A673 (cell line): ENCODE data around the gene ZNF503.

ENCODE experiments used
- EZH2 ChIP-seq: fragments of 200-600 bp; sonication (generic); IDR thresholded peaks from 2 replicates; pipeline ENCODE4 v1.6.1; 2017; ENCODE audit warnings: borderline replicate concordance, low read depth, mild to moderate bottlenecking, mixed read lengths, antibody characterized with exemption, low read length; ENCODE audit not compliant: poor library complexity, severe bottlenecking
- TF ChIP-seq, protein P1 (sequence below): fragments of 300-800, 200-600 bp; sonication (generic); conservative IDR thresholded peaks from 2 replicates; pipeline ENCODE4 v1.5.1; 2017; ENCODE audit warnings: low read depth, mild to moderate bottlenecking, antibody characterized with exemption, low read length, moderate library complexity, mixed read lengths

DNA sequence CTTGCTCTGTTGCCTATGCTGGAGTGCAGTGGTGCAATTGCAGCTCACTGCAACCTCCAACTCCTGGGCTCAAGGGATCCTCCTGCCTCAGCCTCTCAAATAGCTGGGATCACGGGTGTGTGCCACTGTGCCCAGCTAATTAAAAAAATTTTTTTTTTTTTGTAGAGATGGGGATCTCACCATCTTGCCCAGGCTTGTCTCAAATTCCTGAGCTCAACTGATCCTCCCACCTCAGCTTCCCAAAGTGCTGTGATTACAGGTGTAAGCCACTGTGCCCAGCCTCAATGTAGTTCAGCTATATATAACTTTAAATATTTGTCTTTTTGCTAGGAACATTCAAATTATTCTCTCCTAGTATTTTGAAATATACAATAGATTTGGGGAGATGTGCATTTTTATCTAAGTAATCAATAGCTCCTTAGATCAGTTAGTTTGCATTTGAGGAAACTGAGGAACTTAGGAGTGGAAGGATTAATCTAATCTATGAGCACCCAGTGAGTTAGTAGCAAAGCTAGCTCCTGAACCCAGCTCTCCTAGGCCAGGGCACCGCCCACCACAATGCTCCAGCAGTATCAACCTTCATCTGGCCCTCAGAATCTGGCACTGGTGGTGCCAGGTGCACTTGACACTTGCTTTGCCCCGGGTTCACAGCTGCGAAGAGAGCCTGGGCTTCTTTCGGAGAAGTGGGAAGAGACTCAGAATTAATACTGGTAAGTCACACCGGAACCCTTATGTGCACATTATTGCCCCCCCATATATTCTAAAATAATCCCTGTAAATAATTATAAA is 23.9 kb upstream of the ZNF503 start:
- TF ChIP-seq, protein P1, sequence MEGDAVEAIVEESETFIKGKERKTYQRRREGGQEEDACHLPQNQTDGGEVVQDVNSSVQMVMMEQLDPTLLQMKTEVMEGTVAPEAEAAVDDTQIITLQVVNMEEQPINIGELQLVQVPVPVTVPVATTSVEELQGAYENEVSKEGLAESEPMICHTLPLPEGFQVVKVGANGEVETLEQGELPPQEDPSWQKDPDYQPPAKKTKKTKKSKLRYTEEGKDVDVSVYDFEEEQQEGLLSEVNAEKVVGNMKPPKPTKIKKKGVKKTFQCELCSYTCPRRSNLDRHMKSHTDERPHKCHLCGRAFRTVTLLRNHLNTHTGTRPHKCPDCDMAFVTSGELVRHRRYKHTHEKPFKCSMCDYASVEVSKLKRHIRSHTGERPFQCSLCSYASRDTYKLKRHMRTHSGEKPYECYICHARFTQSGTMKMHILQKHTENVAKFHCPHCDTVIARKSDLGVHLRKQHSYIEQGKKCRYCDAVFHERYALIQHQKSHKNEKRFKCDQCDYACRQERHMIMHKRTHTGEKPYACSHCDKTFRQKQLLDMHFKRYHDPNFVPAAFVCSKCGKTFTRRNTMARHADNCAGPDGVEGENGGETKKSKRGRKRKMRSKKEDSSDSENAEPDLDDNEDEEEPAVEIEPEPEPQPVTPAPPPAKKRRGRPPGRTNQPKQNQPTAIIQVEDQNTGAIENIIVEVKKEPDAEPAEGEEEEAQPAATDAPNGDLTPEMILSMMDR = no peak
- TF ChIP-seq EZH2 = no peak
